ENCODE results near the gene ESYT2.

GRCh38 chr7:158814637-158815036, 14.7 kb downstream of the ESYT2 start:
- no peak for TF ChIP-seq CTCF (IDR thresholded peaks at IDR 0.05; ENCODE audit: low read depth, low read length, missing input control)
- TF ChIP-seq ATF3 (IDR thresholded peaks at IDR 0.05) = no peak
